WTC11 (cell line): ENCODE results near the gene ZNF521. TPM values are rescaled to one million over a fixed set of nuclear protein-coding genes. Genes with fewer than 3 reads are reported as not detected.

ENCODE experiments used
- ATAC-seq: fragments of 200-7000 bp; cut with Tn5 transposase; 2 replicates; pipeline ENCODE4 v1.10.0; 2021; ENCODE audit warnings: mild to moderate bottlenecking, moderate library complexity
- CTCF ChIA-PET: fragments of 300-600 bp; sonication (Branson Sonifier 250); formaldehyde crosslinking; loops from one replicate; lab custom pipeline; 2021; ENCODE audit warnings: antibody characterized with exemption; lab: Charles Lee
- POLR2A ChIA-PET: fragments of 350-600 bp; sonication (Branson Sonifier 250); formaldehyde crosslinking; loops from one replicate; lab custom pipeline; 2021; ENCODE audit warnings: antibody characterized with exemption; lab: Charles Lee
- DNase-seq: peaks from one replicate; pipeline ENCODE4 v3.0.0; 2021; ENCODE audit warnings: low spot score
- H3K27ac Mint-ChIP-seq: 2 replicates; pipeline ENCODE4 v1.8.0; 2021; ENCODE audit warnings: mixed read lengths
- H3K27me3 Mint-ChIP-seq: 2 replicates; pipeline ENCODE4 v1.8.0; 2021; ENCODE audit warnings: low read depth, mild to moderate bottlenecking, moderate library complexity, mixed read lengths
- H3K36me3 Mint-ChIP-seq: 2 replicates; pipeline ENCODE4 v1.8.0; 2021; ENCODE audit warnings: mixed read lengths
- H3K4me1 Mint-ChIP-seq: 2 replicates; pipeline ENCODE4 v1.8.0; 2022; ENCODE audit warnings: mixed read lengths
- H3K4me3 Mint-ChIP-seq: 2 replicates; pipeline ENCODE4 v1.8.0; 2021; ENCODE audit warnings: mild to moderate bottlenecking, moderate library complexity, mixed read lengths
- H3K9me3 Mint-ChIP-seq: 2 replicates; pipeline ENCODE4 v1.8.0; 2021; ENCODE audit warnings: mixed read lengths
- ELF4 ChIP-seq: sonication (generic); formaldehyde crosslinking; IDR thresholded peaks from 2 replicates; pipeline ENCODE4 v1.8.1; 2022; ENCODE audit warnings: low read depth, mild to moderate bottlenecking, moderate library complexity, missing genetic modification reagents
- OVOL2 ChIP-seq: fragments of 250-450 bp; sonication (Bioruptor Pico); IDR thresholded peaks from 2 replicates; pipeline ENCODE4 v1.9.0; 2021; ENCODE audit warnings: mild to moderate bottlenecking, borderline replicate concordance
- RELA ChIP-seq: sonication (generic); formaldehyde crosslinking; IDR thresholded peaks from 2 replicates; pipeline ENCODE4 v1.8.1; 2022; ENCODE audit warnings: missing genetic modification reagents, mild to moderate bottlenecking, borderline replicate concordance
- SMAD4 ChIP-seq: sonication (generic); formaldehyde crosslinking; IDR thresholded peaks from 2 replicates; pipeline ENCODE4 v1.8.0; 2022; ENCODE audit warnings: mild to moderate bottlenecking, missing genetic modification reagents
- TEAD1 ChIP-seq: sonication (generic); formaldehyde crosslinking; IDR thresholded peaks from 2 replicates; pipeline ENCODE4 v1.8.0; 2022; ENCODE audit warnings: mild to moderate bottlenecking, missing genetic modification reagents
- TEAD4 ChIP-seq: sonication (generic); formaldehyde crosslinking; IDR thresholded peaks from 2 replicates; pipeline ENCODE4 v1.8.0; 2022; ENCODE audit warnings: mild to moderate bottlenecking, missing genetic modification reagents
- total RNA-seq: library from RNA; stranded (reverse); gene quantifications from 3 replicates; pipeline ENCODE4 v1.2.3, GENCODE V29; 2021
- TF ChIP-seq, protein P1 (sequence below): sonication (generic); formaldehyde crosslinking; IDR thresholded peaks from 2 replicates; pipeline ENCODE4 v1.8.0; 2023; ENCODE audit warnings: mild to moderate bottlenecking, missing genetic modification reagents
- TF ChIP-seq, protein P2 (sequence below): fragments of 200-600 bp; IDR thresholded peaks from 2 replicates; pipeline ENCODE4 v1.8.0; 2022; ENCODE audit warnings: antibody characterized with exemption
- TF ChIP-seq, protein P3 (sequence below): sonication (generic); formaldehyde crosslinking; IDR thresholded peaks from 2 replicates; pipeline ENCODE4 v1.8.0; 2022; ENCODE audit warnings: mild to moderate bottlenecking, missing genetic modification reagents
- TF ChIP-seq, protein P4 (sequence below): sonication (generic); formaldehyde crosslinking; IDR thresholded peaks from 2 replicates; pipeline ENCODE4 v1.8.1; 2022; ENCODE audit warnings: mild to moderate bottlenecking, missing genetic modification reagents, moderate library complexity, borderline replicate concordance
- TF ChIP-seq, protein P5 (sequence below): sonication (generic); formaldehyde crosslinking; IDR thresholded peaks from 2 replicates; pipeline ENCODE4 v1.8.0; 2022; ENCODE audit warnings: missing genetic modification reagents
- TF ChIP-seq, protein P6 (sequence below): fragments of 250-450 bp; sonication (Bioruptor Pico); IDR thresholded peaks from 2 replicates; pipeline ENCODE4 v1.8.0; 2021; ENCODE audit warnings: mild to moderate bottlenecking
- TF ChIP-seq, protein P7 (sequence below): sonication (generic); formaldehyde crosslinking; conservative IDR thresholded peaks from 2 replicates; pipeline ENCODE4 v1.8.1; 2023; ENCODE audit warnings: mild to moderate bottlenecking, low read depth, missing genetic modification reagents, moderate library complexity

ZNF521 gene
- total RNA-seq, 1 experiment from 2014 or later, result 15.3 TPM

DNA sequence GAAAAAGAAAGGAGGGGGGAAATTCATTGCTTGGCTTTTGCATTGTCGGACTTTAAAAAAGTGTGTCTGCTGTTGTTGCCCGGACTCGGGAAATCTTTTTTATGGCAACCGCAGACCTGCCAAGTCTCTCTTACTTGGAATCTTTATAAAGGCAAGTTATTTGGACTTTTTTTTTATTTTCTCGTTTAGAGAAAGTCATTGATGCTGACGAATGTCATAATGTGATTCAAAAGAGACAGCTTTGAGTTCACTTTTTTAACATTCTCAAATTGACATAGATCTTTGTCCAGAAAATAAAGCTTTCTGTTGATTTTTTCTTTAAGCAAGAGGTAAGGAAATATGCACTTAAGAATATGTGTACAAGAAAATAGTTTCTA is 651 bp upstream of the ZNF521 start:
- Mint-ChIP-seq H3K27ac (no peak overlapping the region), H3K27me3 (peaks cover 36% of the 10 kb centered on the region), H3K4me3 (peak overlapping the region; percentile 74), H3K4me1 (peaks cover 18% of the 10 kb centered on the region), H3K36me3 (no peaks in the 10 kb centered on the region), H3K9me3 (no peaks in the 10 kb centered on the region)
- TF ChIP-seq, protein P1, sequence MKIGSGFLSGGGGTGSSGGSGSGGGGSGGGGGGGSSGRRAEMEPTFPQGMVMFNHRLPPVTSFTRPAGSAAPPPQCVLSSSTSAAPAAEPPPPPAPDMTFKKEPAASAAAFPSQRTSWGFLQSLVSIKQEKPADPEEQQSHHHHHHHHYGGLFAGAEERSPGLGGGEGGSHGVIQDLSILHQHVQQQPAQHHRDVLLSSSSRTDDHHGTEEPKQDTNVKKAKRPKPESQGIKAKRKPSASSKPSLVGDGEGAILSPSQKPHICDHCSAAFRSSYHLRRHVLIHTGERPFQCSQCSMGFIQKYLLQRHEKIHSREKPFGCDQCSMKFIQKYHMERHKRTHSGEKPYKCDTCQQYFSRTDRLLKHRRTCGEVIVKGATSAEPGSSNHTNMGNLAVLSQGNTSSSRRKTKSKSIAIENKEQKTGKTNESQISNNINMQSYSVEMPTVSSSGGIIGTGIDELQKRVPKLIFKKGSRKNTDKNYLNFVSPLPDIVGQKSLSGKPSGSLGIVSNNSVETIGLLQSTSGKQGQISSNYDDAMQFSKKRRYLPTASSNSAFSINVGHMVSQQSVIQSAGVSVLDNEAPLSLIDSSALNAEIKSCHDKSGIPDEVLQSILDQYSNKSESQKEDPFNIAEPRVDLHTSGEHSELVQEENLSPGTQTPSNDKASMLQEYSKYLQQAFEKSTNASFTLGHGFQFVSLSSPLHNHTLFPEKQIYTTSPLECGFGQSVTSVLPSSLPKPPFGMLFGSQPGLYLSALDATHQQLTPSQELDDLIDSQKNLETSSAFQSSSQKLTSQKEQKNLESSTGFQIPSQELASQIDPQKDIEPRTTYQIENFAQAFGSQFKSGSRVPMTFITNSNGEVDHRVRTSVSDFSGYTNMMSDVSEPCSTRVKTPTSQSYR (CRISPR knock-in tag), result no peak
- TF ChIP-seq, protein P2, sequence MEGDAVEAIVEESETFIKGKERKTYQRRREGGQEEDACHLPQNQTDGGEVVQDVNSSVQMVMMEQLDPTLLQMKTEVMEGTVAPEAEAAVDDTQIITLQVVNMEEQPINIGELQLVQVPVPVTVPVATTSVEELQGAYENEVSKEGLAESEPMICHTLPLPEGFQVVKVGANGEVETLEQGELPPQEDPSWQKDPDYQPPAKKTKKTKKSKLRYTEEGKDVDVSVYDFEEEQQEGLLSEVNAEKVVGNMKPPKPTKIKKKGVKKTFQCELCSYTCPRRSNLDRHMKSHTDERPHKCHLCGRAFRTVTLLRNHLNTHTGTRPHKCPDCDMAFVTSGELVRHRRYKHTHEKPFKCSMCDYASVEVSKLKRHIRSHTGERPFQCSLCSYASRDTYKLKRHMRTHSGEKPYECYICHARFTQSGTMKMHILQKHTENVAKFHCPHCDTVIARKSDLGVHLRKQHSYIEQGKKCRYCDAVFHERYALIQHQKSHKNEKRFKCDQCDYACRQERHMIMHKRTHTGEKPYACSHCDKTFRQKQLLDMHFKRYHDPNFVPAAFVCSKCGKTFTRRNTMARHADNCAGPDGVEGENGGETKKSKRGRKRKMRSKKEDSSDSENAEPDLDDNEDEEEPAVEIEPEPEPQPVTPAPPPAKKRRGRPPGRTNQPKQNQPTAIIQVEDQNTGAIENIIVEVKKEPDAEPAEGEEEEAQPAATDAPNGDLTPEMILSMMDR, result no peak
- no peak for TF ChIP-seq OVOL2 (CRISPR knock-in tag)
- TF ChIP-seq, protein P3, sequence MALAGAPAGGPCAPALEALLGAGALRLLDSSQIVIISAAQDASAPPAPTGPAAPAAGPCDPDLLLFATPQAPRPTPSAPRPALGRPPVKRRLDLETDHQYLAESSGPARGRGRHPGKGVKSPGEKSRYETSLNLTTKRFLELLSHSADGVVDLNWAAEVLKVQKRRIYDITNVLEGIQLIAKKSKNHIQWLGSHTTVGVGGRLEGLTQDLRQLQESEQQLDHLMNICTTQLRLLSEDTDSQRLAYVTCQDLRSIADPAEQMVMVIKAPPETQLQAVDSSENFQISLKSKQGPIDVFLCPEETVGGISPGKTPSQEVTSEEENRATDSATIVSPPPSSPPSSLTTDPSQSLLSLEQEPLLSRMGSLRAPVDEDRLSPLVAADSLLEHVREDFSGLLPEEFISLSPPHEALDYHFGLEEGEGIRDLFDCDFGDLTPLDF (CRISPR knock-in tag), result no peak
- TF ChIP-seq, protein P4, sequence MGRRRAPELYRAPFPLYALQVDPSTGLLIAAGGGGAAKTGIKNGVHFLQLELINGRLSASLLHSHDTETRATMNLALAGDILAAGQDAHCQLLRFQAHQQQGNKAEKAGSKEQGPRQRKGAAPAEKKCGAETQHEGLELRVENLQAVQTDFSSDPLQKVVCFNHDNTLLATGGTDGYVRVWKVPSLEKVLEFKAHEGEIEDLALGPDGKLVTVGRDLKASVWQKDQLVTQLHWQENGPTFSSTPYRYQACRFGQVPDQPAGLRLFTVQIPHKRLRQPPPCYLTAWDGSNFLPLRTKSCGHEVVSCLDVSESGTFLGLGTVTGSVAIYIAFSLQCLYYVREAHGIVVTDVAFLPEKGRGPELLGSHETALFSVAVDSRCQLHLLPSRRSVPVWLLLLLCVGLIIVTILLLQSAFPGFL, result no peak
- no peak for TF ChIP-seq SMAD4
- no peak for TF ChIP-seq TEAD1 (CRISPR knock-in tag)
- TF ChIP-seq, protein P5, sequence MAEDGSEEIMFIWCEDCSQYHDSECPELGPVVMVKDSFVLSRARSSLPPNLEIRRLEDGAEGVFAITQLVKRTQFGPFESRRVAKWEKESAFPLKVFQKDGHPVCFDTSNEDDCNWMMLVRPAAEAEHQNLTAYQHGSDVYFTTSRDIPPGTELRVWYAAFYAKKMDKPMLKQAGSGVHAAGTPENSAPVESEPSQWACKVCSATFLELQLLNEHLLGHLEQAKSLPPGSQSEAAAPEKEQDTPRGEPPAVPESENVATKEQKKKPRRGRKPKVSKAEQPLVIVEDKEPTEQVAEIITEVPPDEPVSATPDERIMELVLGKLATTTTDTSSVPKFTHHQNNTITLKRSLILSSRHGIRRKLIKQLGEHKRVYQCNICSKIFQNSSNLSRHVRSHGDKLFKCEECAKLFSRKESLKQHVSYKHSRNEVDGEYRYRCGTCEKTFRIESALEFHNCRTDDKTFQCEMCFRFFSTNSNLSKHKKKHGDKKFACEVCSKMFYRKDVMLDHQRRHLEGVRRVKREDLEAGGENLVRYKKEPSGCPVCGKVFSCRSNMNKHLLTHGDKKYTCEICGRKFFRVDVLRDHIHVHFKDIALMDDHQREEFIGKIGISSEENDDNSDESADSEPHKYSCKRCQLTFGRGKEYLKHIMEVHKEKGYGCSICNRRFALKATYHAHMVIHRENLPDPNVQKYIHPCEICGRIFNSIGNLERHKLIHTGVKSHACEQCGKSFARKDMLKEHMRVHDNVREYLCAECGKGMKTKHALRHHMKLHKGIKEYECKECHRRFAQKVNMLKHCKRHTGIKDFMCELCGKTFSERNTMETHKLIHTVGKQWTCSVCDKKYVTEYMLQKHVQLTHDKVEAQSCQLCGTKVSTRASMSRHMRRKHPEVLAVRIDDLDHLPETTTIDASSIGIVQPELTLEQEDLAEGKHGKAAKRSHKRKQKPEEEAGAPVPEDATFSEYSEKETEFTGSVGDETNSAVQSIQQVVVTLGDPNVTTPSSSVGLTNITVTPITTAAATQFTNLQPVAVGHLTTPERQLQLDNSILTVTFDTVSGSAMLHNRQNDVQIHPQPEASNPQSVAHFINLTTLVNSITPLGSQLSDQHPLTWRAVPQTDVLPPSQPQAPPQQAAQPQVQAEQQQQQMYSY (CRISPR knock-in tag), result no peak
- no peak for TF ChIP-seq RELA (CRISPR knock-in tag)
- TF ChIP-seq, protein P6, sequence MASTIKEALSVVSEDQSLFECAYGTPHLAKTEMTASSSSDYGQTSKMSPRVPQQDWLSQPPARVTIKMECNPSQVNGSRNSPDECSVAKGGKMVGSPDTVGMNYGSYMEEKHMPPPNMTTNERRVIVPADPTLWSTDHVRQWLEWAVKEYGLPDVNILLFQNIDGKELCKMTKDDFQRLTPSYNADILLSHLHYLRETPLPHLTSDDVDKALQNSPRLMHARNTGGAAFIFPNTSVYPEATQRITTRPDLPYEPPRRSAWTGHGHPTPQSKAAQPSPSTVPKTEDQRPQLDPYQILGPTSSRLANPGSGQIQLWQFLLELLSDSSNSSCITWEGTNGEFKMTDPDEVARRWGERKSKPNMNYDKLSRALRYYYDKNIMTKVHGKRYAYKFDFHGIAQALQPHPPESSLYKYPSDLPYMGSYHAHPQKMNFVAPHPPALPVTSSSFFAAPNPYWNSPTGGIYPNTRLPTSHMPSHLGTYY (CRISPR knock-in tag), result no peak
- TF ChIP-seq, protein P7, sequence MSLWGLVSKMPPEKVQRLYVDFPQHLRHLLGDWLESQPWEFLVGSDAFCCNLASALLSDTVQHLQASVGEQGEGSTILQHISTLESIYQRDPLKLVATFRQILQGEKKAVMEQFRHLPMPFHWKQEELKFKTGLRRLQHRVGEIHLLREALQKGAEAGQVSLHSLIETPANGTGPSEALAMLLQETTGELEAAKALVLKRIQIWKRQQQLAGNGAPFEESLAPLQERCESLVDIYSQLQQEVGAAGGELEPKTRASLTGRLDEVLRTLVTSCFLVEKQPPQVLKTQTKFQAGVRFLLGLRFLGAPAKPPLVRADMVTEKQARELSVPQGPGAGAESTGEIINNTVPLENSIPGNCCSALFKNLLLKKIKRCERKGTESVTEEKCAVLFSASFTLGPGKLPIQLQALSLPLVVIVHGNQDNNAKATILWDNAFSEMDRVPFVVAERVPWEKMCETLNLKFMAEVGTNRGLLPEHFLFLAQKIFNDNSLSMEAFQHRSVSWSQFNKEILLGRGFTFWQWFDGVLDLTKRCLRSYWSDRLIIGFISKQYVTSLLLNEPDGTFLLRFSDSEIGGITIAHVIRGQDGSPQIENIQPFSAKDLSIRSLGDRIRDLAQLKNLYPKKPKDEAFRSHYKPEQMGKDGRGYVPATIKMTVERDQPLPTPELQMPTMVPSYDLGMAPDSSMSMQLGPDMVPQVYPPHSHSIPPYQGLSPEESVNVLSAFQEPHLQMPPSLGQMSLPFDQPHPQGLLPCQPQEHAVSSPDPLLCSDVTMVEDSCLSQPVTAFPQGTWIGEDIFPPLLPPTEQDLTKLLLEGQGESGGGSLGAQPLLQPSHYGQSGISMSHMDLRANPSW (CRISPR knock-in tag), result no peak
- no peak for TF ChIP-seq TEAD4 (CRISPR knock-in tag)
- TF ChIP-seq ELF4 (CRISPR knock-in tag), result no peak
- POLR2A ChIA-PET, result no interaction called here
- CTCF ChIA-PET, result interaction anchor here (0.7 to 1.1 kb wide), 6 partner anchors 27 to 1329 kb away, joined by 3 to 7 read pairs (median 4); no protein-coding TSS in a partner anchor
- no peak for ATAC-seq
- DNase-seq, result no peak
